Neuronal stem cell (in vitro differentiated cells): ENCODE data around the gene AMDHD2. TPM values are rescaled to one million over a fixed set of nuclear protein-coding genes. Genes with fewer than 3 reads are reported as not detected.
"Not testable (repeated sequence)": the region's sequence is repeated elsewhere in the genome, so short reads cannot be mapped to it uniquely, and the experiment has no call there.

ENCODE experiments used
- DNase-seq: peaks from one replicate; pipeline ENCODE4 v3.0.0-alpha.2; 2013; ENCODE audit warnings: low spot score
- H2AFZ ChIP-seq: one replicate; pipeline ENCODE4 v1.6.1; 2013; ENCODE audit warnings: mild to moderate bottlenecking, low read length, inconsistent platforms
- H2AK5ac ChIP-seq: 2 replicates; pipeline ENCODE4 v1.6.1; 2013; ENCODE audit warnings: low read depth, mild to moderate bottlenecking, inconsistent platforms, low read length, moderate library complexity, mixed read lengths
- H2BK120ac ChIP-seq: 2 replicates; pipeline ENCODE4 v1.6.1; 2013; ENCODE audit warnings: low read depth, mild to moderate bottlenecking, inconsistent platforms, low read length, moderate library complexity, mixed read lengths
- H2BK12ac ChIP-seq: one replicate; pipeline ENCODE4 v1.6.1; 2013; ENCODE audit warnings: low read length, inconsistent platforms
- H2BK15ac ChIP-seq: 2 replicates; pipeline ENCODE4 v1.6.1; 2013; ENCODE audit warnings: mild to moderate bottlenecking, low read length, inconsistent platforms, mixed read lengths
- H2BK5ac ChIP-seq: one replicate; pipeline ENCODE4 v1.6.1; 2013; ENCODE audit warnings: inconsistent platforms, mild to moderate bottlenecking, low read length, moderate library complexity
- H3K14ac ChIP-seq: one replicate; pipeline ENCODE4 v1.6.1; 2013; ENCODE audit warnings: low read length, inconsistent platforms
- H3K18ac ChIP-seq: 2 replicates; pipeline ENCODE4 v1.6.1; 2013; ENCODE audit warnings: low read length, inconsistent platforms
- H3K23ac ChIP-seq: 2 replicates; pipeline ENCODE4 v1.6.1; 2013; ENCODE audit warnings: low read depth, mild to moderate bottlenecking, mixed read lengths, low read length, inconsistent platforms; ENCODE audit not compliant: poor library complexity
- H3K27ac ChIP-seq: replicated peaks from 3 replicates; pipeline ENCODE4 v1.5.1; 2013; ENCODE audit warnings: low read length, inconsistent platforms
- H3K27me3 ChIP-seq, 3 experiments: 2 replicates each; pipeline ENCODE4 v1.6.1; 2013; ENCODE audit warnings: low read length in 3 of 3, mild to moderate bottlenecking in 2 of 3, inconsistent platforms in 1 of 3, low read depth in 1 of 3, mixed read lengths in 1 of 3, moderate library complexity in 1 of 3; ENCODE audit not compliant: control insufficient read depth in 3 of 3, insufficient read depth in 3 of 3
- H3K36me3 ChIP-seq, 2 donors: replicated peaks in 1 of 2; 2 replicates each; pipeline ENCODE4 v1.6.1; 2013; ENCODE audit warnings: low read length in 2 of 2; ENCODE audit not compliant: control insufficient read depth in 2 of 2, insufficient read depth in 2 of 2
- H3K4ac ChIP-seq: 2 replicates; pipeline ENCODE4 v1.6.1; 2013; ENCODE audit warnings: inconsistent platforms, mild to moderate bottlenecking, low read length, moderate library complexity
- H3K4me1 ChIP-seq, 2 donors: 1 replicate in 1 of 2; 2 replicates in 1 of 2; pipeline ENCODE4 v1.6.1; 2013; ENCODE audit warnings: low read length in 2 of 2, low read depth in 1 of 2; ENCODE audit not compliant: control insufficient read depth in 2 of 2, insufficient read depth in 1 of 2
- H3K4me2 ChIP-seq: one replicate; pipeline ENCODE4 v1.6.1; 2013; ENCODE audit warnings: mild to moderate bottlenecking, low read length, inconsistent platforms; ENCODE audit not compliant: insufficient read depth, poor library complexity, severe bottlenecking
- H3K4me3 ChIP-seq, 2 donors: 2 replicates each; pipeline ENCODE4 v1.5.1; 2013; ENCODE audit warnings: low read length in 2 of 2, mild to moderate bottlenecking in 2 of 2, inconsistent platforms in 1 of 2, moderate library complexity in 1 of 2
- H3K79me1 ChIP-seq: one replicate; pipeline ENCODE4 v1.6.1; 2013; ENCODE audit warnings: low read depth, mild to moderate bottlenecking, inconsistent platforms, low read length, moderate library complexity
- H3K9ac ChIP-seq: one replicate; pipeline ENCODE4 v1.6.1; 2013; ENCODE audit warnings: mild to moderate bottlenecking, low read depth, low read length, inconsistent platforms; ENCODE audit not compliant: poor library complexity
- H3K9me3 ChIP-seq, 2 donors: replicated peaks in 1 of 2; 2 replicates each; pipeline versions ENCODE3 to v1.6.1; 2013; ENCODE audit warnings: low read length in 2 of 2, mild to moderate bottlenecking in 2 of 2, inconsistent platforms in 1 of 2, low read depth in 1 of 2, mixed read lengths in 1 of 2, moderate library complexity in 1 of 2; ENCODE audit not compliant: control insufficient read depth in 2 of 2, insufficient read depth in 1 of 2
- H4K8ac ChIP-seq: one replicate; pipeline ENCODE4 v1.6.1; 2013; ENCODE audit warnings: low read depth, mild to moderate bottlenecking, inconsistent platforms, low read length, moderate library complexity
- H4K91ac ChIP-seq: one replicate; pipeline ENCODE4 v1.6.1; 2013; ENCODE audit warnings: low read length, low read depth, mild to moderate bottlenecking, inconsistent platforms; ENCODE audit not compliant: poor library complexity
- WGBS, 2 donors: extraction: QIAGEN DNeasy Blood & Tissue Kit; methylation state at CpG; one replicate each; pipeline ENCODE4 v1.1.7; 2013; ENCODE audit warnings: missing lambda C conversion rate in 2 of 2, mixed read lengths in 1 of 2; ENCODE audit not compliant: insufficient read length in 2 of 2, insufficient replicate concordance in 1 of 2; ENCODE audit errors: extremely low coverage in 2 of 2; 5-methylcytosine and 5-hydroxymethylcytosine counted together
- small RNA-seq: library from polyadenylated mRNA; stranded (forward); fragments of <200 nt; extraction: miRNeasy Mini kit (QIAGEN cat#:217004); gene quantifications from one replicate; pipeline ENCODE3, GENCODE V24; 2013; ENCODE audit not compliant: insufficient read depth

AMDHD2 gene

GRCh38 chr16:2580818-2581217, 60.6 kb downstream of the AMDHD2 start:
- WGBS, 2 donors, result no CpG with 5 or more reads among the region's 21 CpGs
- H3K9ac ChIP-seq, H2BK120ac ChIP-seq, H3K79me1 ChIP-seq, H3K4me1 ChIP-seq, H3K18ac ChIP-seq, H2BK12ac ChIP-seq, H3K4me3 ChIP-seq, H3K23ac ChIP-seq, H3K14ac ChIP-seq, H2AK5ac ChIP-seq, H4K8ac ChIP-seq, DNase-seq, H3K27me3 ChIP-seq, H3K4me2 ChIP-seq, H3K4ac ChIP-seq, H2BK15ac ChIP-seq, H2AFZ ChIP-seq, H3K27ac ChIP-seq, H4K91ac ChIP-seq, H3K9me3 ChIP-seq, H2BK5ac ChIP-seq: not testable (repeated sequence)
- H3K36me3 ChIP-seq, result peaks cover 1 to 12% of the 10 kb centered on the region in 2 donors

Small RNAs within 50 kb of the gene (small RNA-seq; reads per million reads assigned to genes)
- gene AC093525.1 (not detected), gene MIR3178 (not detected)
